ENCODE data around the gene WDR7.
"Not testable (repeated sequence)": the region's sequence is repeated elsewhere in the genome, so short reads cannot be mapped to it uniquely, and the experiment has no call there.

The WDR7 gene

GRCh38 chr18:56650944-56651770 is at the start of gene WDR7:
WDR7 (plus strand) TSS chr18:56651359; CDS start chr18:56672516, 21,157 bp downstream.
- DNase-seq, result peak; percentile 99

GRCh38 chr18:56606618-56607017 is 44.5 kb upstream of the WDR7 start:
- no peak for DNase-seq

DNA sequence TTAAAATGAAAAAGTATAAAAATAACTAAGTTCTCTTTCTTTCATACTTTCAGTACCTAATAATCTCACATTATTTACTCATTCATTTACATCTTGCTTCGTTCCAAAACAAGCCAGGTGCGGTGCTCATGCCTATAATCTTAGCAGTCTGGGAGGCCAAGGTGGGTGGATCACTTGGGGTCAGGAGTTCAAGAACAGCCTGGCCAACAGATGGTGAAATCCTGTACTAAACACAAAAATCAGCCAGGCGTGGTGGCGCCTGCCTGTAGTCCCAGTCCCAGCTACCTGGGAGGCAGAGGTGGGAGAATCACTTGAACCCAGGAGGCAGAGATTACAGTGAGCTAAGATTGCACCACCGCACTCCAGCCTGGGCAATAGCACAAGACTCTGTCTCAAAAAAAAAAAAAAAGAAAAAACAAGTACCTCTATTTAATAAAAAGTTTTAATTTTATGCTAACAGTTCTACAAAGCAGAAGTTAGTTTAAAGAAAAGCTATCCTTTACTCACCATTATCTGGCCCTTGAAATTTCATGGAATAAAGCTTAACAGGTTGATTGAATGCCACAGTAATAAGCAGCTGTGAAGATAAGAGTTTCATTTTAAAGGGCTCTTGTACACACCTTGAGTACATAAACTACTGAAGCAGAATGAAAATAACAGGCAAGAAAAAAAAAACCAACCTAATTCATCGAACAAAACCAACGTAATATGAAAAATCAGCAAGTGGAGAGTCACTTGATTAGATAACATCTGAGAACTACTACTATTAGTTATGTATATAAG is 35.2 kb upstream of the WDR7 start:
- no peak for DNase-seq

- DNase-seq, result no peak
Measured at GRCh38 chr18:56627991-56628390, 23.2 kb upstream of the WDR7 start.

GRCh38 chr18:56632070-56633022 is 18.8 kb upstream of the WDR7 start:
- DNase-seq, result no peak

GRCh38 chr18:56635007-56635406 is 16.2 kb upstream of the WDR7 start:
- DNase-seq, result no peak

GRCh38 chr18:56637176-56637575 is 14.0 kb upstream of the WDR7 start:
- no peak for DNase-seq

- DNase-seq, result peak; percentile 10
Measured at GRCh38 chr18:56637711-56638231, 13.4 kb upstream of the WDR7 start.

DNA sequence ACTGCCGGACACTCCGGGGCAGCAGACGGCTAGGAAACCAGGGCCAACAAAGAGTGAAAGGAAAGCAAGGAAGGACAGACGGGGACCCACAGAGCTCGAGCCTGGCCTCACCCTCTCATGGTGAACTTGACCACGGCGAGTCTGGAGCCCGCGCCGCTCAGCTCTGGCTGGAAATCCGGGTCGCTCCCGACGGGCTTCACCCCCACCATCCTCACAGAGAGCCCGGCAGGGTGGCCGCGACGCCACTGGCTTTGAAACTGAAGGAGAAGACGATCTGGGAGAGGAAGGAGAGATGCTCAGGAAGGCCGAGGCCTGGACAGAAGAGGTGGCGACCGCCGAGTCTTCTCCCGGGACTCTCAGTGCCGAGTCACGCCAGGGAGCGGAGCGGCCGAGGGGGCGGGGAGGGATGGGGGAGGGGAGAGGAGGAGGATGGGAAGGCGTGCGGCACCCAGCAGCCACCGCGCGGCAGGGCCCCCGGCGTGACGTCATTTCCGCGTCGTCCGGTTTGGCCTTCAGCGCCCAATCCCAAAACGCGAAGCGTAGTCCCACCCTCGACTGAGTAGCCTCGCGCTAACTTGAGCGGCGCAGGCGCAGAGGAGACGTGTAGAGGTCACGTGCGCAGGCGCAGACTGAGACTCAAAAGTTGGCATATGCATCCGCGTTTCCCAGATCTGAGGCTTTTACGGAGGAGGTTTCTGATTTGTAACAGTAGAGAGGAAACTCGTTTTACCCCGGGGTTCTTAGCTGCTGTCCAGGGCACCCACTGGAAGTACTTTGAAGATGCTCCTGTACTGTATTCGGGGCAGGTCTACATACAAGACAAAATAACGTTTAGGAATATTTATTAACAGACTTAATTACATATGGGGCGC is 12.7 kb upstream of the WDR7 start, which contains the start of gene TXNL1:
TSS of gene TXNL1 (minus strand) at position 361 of the 872 bp plus-strand sequence. CDS start at position 209, 152 bp downstream.
- peak; percentile 99 for DNase-seq

GRCh38 chr18:56639104-56639381 is 12.1 kb upstream of the WDR7 start:
- no peak for DNase-seq

GRCh38 chr18:56639571-56639970 is 11.6 kb upstream of the WDR7 start:
- DNase-seq, result no peak

DNA sequence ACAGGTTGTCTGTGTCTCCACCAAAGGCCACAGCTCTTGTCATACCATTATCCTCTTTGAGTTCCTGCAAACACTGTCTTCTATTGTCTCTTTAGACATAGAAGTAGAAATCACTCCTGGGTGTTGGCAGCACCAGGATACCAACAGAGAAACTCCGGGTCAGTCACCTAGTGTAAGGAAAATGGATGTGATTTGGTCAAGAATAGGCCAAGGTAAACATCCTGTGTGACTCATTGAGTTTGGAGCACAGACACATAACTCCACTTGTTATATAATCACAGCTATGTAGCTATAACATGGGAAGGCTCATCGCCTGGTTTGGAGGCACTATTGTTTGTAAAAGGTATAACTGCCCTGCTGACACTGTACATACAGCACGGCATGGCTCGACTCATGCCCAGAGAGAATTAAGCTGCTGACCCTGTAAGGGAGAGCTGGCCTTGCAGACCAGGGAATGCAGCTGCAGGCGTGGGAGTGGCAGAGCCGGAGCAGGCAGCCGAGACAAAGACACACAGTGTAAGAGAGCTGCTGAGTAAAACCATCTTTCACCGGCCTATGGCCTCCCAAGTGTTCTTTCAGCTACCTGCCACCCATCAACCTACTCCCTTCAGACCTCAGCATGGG is 9.3 kb upstream of the WDR7 start:
- no peak for DNase-seq

GRCh38 chr18:56643381-56643780 is 7.8 kb upstream of the WDR7 start:
- no peak for DNase-seq

DNA sequence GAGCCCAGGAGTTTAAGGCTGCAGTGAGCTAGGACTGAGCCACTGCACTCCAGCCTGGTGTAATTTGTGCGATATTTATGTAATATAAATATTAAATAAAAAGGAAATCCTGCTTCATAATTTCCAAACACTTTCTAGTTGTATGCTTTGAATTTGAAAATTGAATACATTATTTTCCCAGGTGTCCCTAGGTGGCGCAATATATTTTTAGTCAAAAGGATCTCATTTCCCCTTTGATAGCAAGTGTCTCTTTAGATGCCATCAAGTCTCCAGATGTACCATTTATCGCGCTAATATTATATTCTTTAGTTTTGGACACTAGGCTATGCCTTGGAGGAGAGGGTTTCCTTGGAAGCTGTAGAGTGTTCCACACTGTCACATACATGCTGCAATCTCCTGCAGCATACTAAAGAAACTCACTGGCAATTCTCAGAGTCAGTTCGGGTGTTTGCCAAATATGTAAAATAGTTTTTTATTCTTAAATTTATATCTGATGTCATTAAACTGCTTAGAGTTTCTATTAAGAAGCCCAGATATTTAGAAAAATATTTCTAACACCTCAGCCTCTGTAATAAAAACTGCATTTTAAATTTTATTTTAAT is 5.6 kb upstream of the WDR7 start:
- DNase-seq, result peak; percentile 17

- no peak for DNase-seq
Measured at GRCh38 chr18:56647071-56647470, 4.1 kb upstream of the WDR7 start.

- peak; percentile 72 for DNase-seq
Measured at GRCh38 chr18:56647951-56648893, 2.9 kb upstream of the WDR7 start.

GRCh38 chr18:56649996-56650395 is 1.2 kb upstream of the WDR7 start:
- DNase-seq, result peak; percentile 42

DNA sequence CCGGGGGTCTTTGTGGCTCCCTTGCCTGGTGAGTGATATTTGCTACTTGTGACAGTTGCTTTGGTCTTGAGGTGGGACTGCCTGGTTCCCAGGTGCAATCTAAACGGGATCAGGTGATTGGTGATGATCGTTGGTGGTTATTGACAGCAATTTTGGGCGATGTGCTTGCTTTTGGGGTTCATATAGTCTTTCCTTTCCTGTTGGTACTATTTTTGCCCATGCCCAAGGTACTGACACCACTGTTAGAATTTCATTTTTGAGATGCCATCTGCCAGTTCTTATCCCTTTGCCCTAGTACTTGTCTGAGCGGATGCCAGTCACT is 573 bp downstream of the WDR7 start:
- no peak for DNase-seq

- DNase-seq, result peak; percentile 23
Measured at GRCh38 chr18:56652802-56653201, 1.6 kb downstream of the WDR7 start.

GRCh38 chr18:56654280-56654679 is 3.1 kb downstream of the WDR7 start:
- not testable (repeated sequence) for DNase-seq

Measured in inflammatory macrophage treated with lipopolysaccharide for 4 hours (primary cell).